Uterus (tissue), 2 donors: ENCODE data around the gene PRKN.

Experiments used
- POLR2A ChIP-seq, 2 donors: fragments of 450-650 bp; IDR thresholded peaks; one replicate each; pipeline ENCODE4 v1.6.1; 2016; ENCODE audit warnings: antibody characterized with exemption in 2 of 2, mild to moderate bottlenecking in 1 of 2, moderate library complexity in 1 of 2
- TF ChIP-seq, protein P1 (sequence below), 4 experiments: fragments of 200-600 bp in 2 of 4; fragments of 450-650 bp in 2 of 4; sonication (generic) in 2 of 4; IDR thresholded peaks; one replicate each; pipeline ENCODE4 v1.5.1; 2016 to 2019; ENCODE audit warnings: antibody characterized with exemption in 4 of 4, mild to moderate bottlenecking in 2 of 4, moderate library complexity in 1 of 4

DNA sequence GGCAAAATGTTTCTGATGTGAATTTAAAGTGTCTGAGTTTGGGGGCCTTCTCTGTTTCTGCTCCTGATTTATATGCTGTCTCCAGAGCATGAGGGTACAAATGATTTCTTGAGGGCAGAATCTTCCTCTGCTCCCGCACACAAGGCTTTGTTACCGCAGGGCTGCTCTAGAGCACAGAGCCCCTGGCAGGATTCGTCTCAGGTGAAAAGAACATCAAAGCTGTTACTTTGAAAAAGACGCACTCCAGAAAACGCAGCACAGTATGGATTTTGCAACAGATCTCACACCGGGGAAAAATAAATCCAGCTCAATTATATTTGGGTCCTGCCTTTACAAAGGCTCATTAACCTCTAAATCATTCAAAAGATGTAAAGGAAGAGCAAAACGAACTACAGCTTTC is 577.3 kb downstream of the PRKN start:
- TF ChIP-seq, protein P1, sequence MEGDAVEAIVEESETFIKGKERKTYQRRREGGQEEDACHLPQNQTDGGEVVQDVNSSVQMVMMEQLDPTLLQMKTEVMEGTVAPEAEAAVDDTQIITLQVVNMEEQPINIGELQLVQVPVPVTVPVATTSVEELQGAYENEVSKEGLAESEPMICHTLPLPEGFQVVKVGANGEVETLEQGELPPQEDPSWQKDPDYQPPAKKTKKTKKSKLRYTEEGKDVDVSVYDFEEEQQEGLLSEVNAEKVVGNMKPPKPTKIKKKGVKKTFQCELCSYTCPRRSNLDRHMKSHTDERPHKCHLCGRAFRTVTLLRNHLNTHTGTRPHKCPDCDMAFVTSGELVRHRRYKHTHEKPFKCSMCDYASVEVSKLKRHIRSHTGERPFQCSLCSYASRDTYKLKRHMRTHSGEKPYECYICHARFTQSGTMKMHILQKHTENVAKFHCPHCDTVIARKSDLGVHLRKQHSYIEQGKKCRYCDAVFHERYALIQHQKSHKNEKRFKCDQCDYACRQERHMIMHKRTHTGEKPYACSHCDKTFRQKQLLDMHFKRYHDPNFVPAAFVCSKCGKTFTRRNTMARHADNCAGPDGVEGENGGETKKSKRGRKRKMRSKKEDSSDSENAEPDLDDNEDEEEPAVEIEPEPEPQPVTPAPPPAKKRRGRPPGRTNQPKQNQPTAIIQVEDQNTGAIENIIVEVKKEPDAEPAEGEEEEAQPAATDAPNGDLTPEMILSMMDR (IDR thresholded peaks at IDR 0.05) = no peak
- TF ChIP-seq POLR2A (IDR thresholded peaks at IDR 0.05) = no peak
